HEK293T (cell line): Measurements from ENCODE around the gene COLEC11.

Experiments used
- CTCF ChIA-PET: fragments of 350-600 bp; formaldehyde crosslinking; extraction: SDS; loops from one replicate; lab custom pipeline; 2021; ENCODE audit warnings: antibody characterized with exemption, inconsistent platforms; lab: Yijun Ruan, JAX
- POLR2A ChIA-PET: fragments of 350-600 bp; formaldehyde crosslinking; extraction: SDS; loops from one replicate; lab custom pipeline; 2020; ENCODE audit warnings: antibody characterized with exemption, inconsistent platforms; lab: Yijun Ruan, JAX
- DNase-seq: peaks from one replicate; pipeline ENCODE4 v3.0.0; 2012; ENCODE audit warnings: mixed read lengths; ENCODE audit errors: extremely low spot score
- ARNT ChIP-seq: fragments of 450-650 bp; IDR thresholded peaks from 2 replicates; pipeline ENCODE4 v1.6.1; 2017; ENCODE audit warnings: mild to moderate bottlenecking
- BHLHE40 ChIP-seq: fragments of 450-650 bp; IDR thresholded peaks from 2 replicates; pipeline ENCODE4 v1.6.1; 2016; ENCODE audit warnings: mild to moderate bottlenecking, moderate library complexity, borderline replicate concordance
- CTBP1 ChIP-seq: fragments of 450-650 bp; IDR thresholded peaks from 2 replicates; pipeline ENCODE4 v1.6.1; 2016; ENCODE audit warnings: borderline replicate concordance
- ELF4 ChIP-seq: fragments of 450-650 bp; IDR thresholded peaks from 2 replicates; pipeline ENCODE4 v1.6.1; 2017; ENCODE audit warnings: antibody characterized with exemption
- FOXA1 ChIP-seq: fragments of 450-650 bp; IDR thresholded peaks from 2 replicates; pipeline ENCODE4 v1.6.1; 2016; ENCODE audit warnings: mild to moderate bottlenecking
- FOXK2 ChIP-seq: fragments of 450-650 bp; IDR thresholded peaks from 2 replicates; pipeline ENCODE4 v1.6.1; 2016; ENCODE audit warnings: mild to moderate bottlenecking
- FOXM1 ChIP-seq: fragments of 450-650 bp; IDR thresholded peaks from 2 replicates; pipeline ENCODE4 v1.6.1; 2017; ENCODE audit warnings: mild to moderate bottlenecking, borderline replicate concordance
- HDGF ChIP-seq: fragments of 450-650 bp; IDR thresholded peaks from 2 replicates; pipeline ENCODE4 v1.6.1; 2017; ENCODE audit warnings: antibody characterized with exemption, borderline replicate concordance
- L3MBTL2 ChIP-seq: fragments of 450-650 bp; conservative IDR thresholded peaks from 2 replicates; pipeline ENCODE4 v1.6.1; 2016; ENCODE audit warnings: mild to moderate bottlenecking
- LEF1 ChIP-seq: fragments of 450-650 bp; IDR thresholded peaks from 2 replicates; pipeline ENCODE4 v1.6.1; 2017; ENCODE audit warnings: mild to moderate bottlenecking, borderline replicate concordance
- NFRKB ChIP-seq: fragments of 450-650 bp; IDR thresholded peaks from 2 replicates; pipeline ENCODE4 v1.6.1; 2016; ENCODE audit warnings: mild to moderate bottlenecking, moderate library complexity
- PKNOX1 ChIP-seq: fragments of 450-650 bp; IDR thresholded peaks from 2 replicates; pipeline ENCODE4 v1.6.1; 2016
- SP1 ChIP-seq: fragments of 450-650 bp; IDR thresholded peaks from 2 replicates; pipeline ENCODE4 v1.6.1; 2017
- SUZ12 ChIP-seq: fragments of 450-650 bp; IDR thresholded peaks from 2 replicates; pipeline ENCODE4 v1.6.1; 2016; ENCODE audit warnings: mild to moderate bottlenecking
- TARDBP ChIP-seq: fragments of 450-650 bp; IDR thresholded peaks from 2 replicates; pipeline ENCODE4 v1.6.1; 2016
- ZNF384 ChIP-seq: fragments of 450-650 bp; IDR thresholded peaks from 2 replicates; pipeline ENCODE4 v1.6.1; 2016

The COLEC11 gene

GRCh38 chr2:3641841-3642421, 47.0 kb downstream of the COLEC11 start:
- DNase-seq = no peak
- CTCF ChIA-PET = interaction anchor here (1.0 to 1.3 kb wide), 2 partner anchors 13 to 22 kb away, joined by 3 to 4 read pairs; no protein-coding TSS in a partner anchor
- POLR2A ChIA-PET = no interaction called here
- TF ChIP-seq BHLHE40 (no peak), SP1 (no peak), HDGF (no peak), NFRKB (no peak), FOXA1 (no peak), CTBP1 (no peak), LEF1 (no peak), ZNF384 (no peak), TARDBP (no peak), ELF4 (no peak), FOXK2 (no peak)

DNA sequence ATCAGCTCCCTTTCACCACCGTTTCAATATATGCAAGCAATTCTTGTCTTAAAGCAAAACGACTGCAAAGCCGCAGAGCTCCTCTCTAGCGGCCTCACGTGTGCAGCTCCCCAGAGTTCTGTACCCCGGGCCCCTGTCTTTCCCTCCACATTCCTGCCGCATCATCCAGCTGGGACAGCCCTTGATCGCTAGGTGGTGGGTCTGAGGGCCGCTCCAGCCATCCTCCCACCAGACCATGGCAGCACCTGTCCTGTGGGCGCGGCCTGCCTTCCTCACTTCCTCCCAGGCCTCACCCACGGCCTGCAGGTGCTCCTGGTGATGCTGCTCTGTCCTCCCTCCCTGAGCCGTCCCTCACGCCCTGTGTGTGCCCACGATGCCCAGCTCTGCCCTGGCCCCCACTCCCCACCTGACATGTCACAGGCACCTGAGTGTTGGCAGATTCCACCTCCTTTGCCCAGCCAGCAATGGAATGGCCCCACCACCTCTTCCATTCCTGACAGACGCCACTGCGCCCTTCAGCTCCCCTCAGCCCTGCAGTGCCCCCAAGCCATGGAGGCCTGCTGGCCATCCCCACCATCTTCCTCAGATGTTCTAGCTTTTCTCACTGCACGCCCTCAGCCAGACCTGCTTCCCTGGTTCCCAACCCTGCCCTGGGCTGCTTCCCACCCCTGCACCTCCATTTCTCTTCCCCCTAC, 47.8 kb downstream of the COLEC11 start:
- DNase-seq = no peak
- no peak for TF ChIP-seq TARDBP
- TF ChIP-seq FOXM1 = no peak
- no peak for TF ChIP-seq L3MBTL2
- no peak for TF ChIP-seq FOXK2
- no peak for TF ChIP-seq NFRKB
- TF ChIP-seq ARNT = no peak
- no peak for TF ChIP-seq BHLHE40
- TF ChIP-seq HDGF = no peak
- TF ChIP-seq ZNF384 = no peak
- TF ChIP-seq SP1 = no peak
- no peak for TF ChIP-seq FOXA1
- TF ChIP-seq ELF4 = no peak
- ChIA-PET CTCF (interaction anchor here (0.5 to 1.3 kb wide), 3 partner anchors 9 to 22 kb away, joined by 3 to 4 read pairs (median 3); no protein-coding TSS in a partner anchor), POLR2A (no interaction called here)

DNA sequence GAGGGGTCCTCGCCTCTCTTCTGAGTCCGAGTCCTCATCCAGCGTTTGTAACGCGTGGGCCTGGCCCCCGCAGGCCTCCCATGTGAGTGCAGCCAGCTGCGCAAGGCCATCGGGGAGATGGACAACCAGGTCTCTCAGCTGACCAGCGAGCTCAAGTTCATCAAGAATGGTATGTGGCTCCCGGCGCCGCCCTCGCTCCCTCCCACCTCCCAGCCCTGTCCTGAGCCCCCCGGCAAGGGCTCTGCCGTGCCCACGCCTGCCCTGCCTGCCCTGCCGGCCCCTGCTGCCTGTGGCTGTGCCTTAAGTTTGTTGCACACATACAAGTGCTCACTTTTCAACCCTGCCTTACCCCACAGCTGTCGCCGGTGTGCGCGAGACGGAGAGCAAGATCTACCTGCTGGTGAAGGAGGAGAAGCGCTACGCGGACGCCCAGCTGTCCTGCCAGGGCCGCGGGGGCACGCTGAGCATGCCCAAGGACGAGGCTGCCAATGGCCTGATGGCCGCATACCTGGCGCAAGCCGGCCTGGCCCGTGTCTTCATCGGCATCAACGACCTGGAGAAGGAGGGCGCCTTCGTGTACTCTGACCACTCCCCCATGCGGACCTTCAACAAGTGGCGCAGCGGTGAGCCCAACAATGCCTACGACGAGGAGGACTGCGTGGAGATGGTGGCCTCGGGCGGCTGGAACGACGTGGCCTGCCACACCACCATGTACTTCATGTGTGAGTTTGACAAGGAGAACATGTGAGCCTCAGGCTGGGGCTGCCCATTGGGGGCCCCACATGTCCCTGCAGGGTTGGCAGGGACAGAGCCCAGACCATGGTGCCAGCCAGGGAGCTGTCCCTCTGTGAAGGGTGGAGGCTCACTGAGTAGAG, 48.7 kb downstream of the COLEC11 start:
- POLR2A ChIA-PET = no interaction called here
- DNase-seq = no peak
- no peak for TF ChIP-seq L3MBTL2
- no peak for TF ChIP-seq ELF4
- TF ChIP-seq CTBP1 = no peak
- TF ChIP-seq TARDBP = no peak
- TF ChIP-seq FOXM1 = no peak
- no peak for TF ChIP-seq NFRKB
- no peak for TF ChIP-seq ZNF384
- TF ChIP-seq BHLHE40 = no peak
- TF ChIP-seq SP1 = no peak
- no peak for TF ChIP-seq FOXK2
- no peak for TF ChIP-seq PKNOX1
- TF ChIP-seq SUZ12 = no peak
- TF ChIP-seq ARNT = no peak
- TF ChIP-seq LEF1 = no peak
- no peak for TF ChIP-seq FOXA1
- TF ChIP-seq HDGF = no peak
- CTCF ChIA-PET = interaction anchor here (0.5 to 1.3 kb wide), 2 partner anchors 10 to 15 kb away, joined by 3 read pairs; no protein-coding TSS in a partner anchor

GRCh38 chr2:3644246-3644525, 49.3 kb downstream of the COLEC11 start:
- no peak for DNase-seq
- ChIA-PET POLR2A (no interaction called here), CTCF (no interaction called here)
- TF ChIP-seq LEF1 (no peak), FOXM1 (no peak), ZNF384 (no peak), PKNOX1 (no peak), HDGF (no peak), FOXA1 (no peak), ARNT (no peak), CTBP1 (no peak), FOXK2 (no peak), SP1 (no peak), SUZ12 (no peak), NFRKB (no peak), TARDBP (no peak), BHLHE40 (no peak), ELF4 (no peak), L3MBTL2 (no peak)

- DNase-seq = no peak
- TF ChIP-seq BHLHE40 (no peak), ZNF384 (no peak), ELF4 (no peak), CTBP1 (no peak), HDGF (no peak), LEF1 (no peak), PKNOX1 (no peak), L3MBTL2 (no peak), FOXM1 (no peak), SUZ12 (no peak), FOXA1 (no peak), NFRKB (no peak), ARNT (no peak), TARDBP (no peak), SP1 (no peak), FOXK2 (no peak)
- ChIA-PET POLR2A (no interaction called here), CTCF (interaction anchor here (0.5 kb wide), 2 partner anchors 25 to 72 kb away, joined by 3 to 4 read pairs; no protein-coding TSS in a partner anchor)
These were observed 50.1 kb downstream of the COLEC11 start for GRCh38 chr2:3644891-3645605.
